Vagina (tissue), 2 donors: ENCODE data around the gene FAM117A. TPM values are rescaled to one million over a fixed set of nuclear protein-coding genes. Genes with fewer than 3 reads are reported as not detected.
"Not testable (repeated sequence)": the region's sequence is repeated elsewhere in the genome, so short reads cannot be mapped to it uniquely, and the experiment has no call there.

ENCODE experiments used
- DNase-seq, 2 donors: peaks; one replicate each; pipeline ENCODE4 v3.0.0-alpha.2; 2017; ENCODE audit errors: extremely low spot score in 2 of 2
- H3K27ac ChIP-seq: fragments of 200-600 bp; sonication (generic); one replicate; pipeline ENCODE4 v1.5.1; 2019
- H3K27me3 ChIP-seq: fragments of 200-600 bp; sonication (generic); one replicate; pipeline ENCODE4 v1.5.1; 2019
- H3K36me3 ChIP-seq, 2 donors: fragments of 200-600 bp; sonication (generic); one replicate each; pipeline ENCODE4 v1.5.1; 2017 to 2019
- H3K4me1 ChIP-seq: fragments of 200-600 bp; sonication (generic); one replicate; pipeline ENCODE4 v1.5.1; 2019
- H3K4me3 ChIP-seq, 2 donors: fragments of 200-600 bp; sonication (generic); 1 replicate in 1 of 2; 2 replicates in 1 of 2; pipeline ENCODE4 v1.5.1; 2016 to 2019
- H3K9me3 ChIP-seq: fragments of 200-600 bp; sonication (generic); one replicate; pipeline ENCODE4 v1.5.1; 2019
- CTCF ChIP-seq, 3 experiments: fragments of 450-650 bp in 2 of 3; fragments of 200-600 bp in 1 of 3; sonication (generic) in 1 of 3; IDR thresholded peaks; one replicate each; pipeline ENCODE4 v1.5.1; 2017 to 2019; ENCODE audit warnings: antibody characterized with exemption in 3 of 3, mild to moderate bottlenecking in 2 of 3, moderate library complexity in 2 of 3
- POLR2A ChIP-seq, 2 donors: fragments of 450-650 bp; IDR thresholded peaks; one replicate each; pipeline ENCODE4 v1.6.1; 2017; ENCODE audit warnings: antibody characterized with exemption in 2 of 2, mild to moderate bottlenecking in 2 of 2, moderate library complexity in 2 of 2
- POLR2AphosphoS5 ChIP-seq, 2 donors: sonication (generic); formaldehyde crosslinking; IDR thresholded peaks; one replicate each; pipeline ENCODE4 v1.9.0; 2017; ENCODE audit warnings: antibody characterized with exemption in 2 of 2, mild to moderate bottlenecking in 2 of 2, low read depth in 1 of 2; ENCODE audit not compliant: insufficient read depth in 1 of 2
- intact Hi-C: fragments of 100-400 bp; cut with DNase I; formaldehyde crosslinking; loops from one replicate; pipeline ENCODE4 v1.15.1; 2023
- total RNA-seq: library from RNA; depleted of rRNA; stranded (reverse); fragments of >200 nt; gene quantifications from one replicate; pipeline ENCODE4 v1.2.3, GENCODE V29; 2016

The FAM117A gene
- total RNA-seq, 1 donor from 2014 or later: 15.7 TPM

- intact Hi-C loops: no loop called here
- DNase-seq: peak in 1 of 2 donors; percentile 95
- TF ChIP-seq CTCF (IDR thresholded peaks at IDR 0.05) (no peak), POLR2A (IDR thresholded peaks at IDR 0.05) (no peak), POLR2AphosphoS5 (IDR thresholded peaks at IDR 0.05; ENCODE audit: insufficient read depth in 1 of 2, low read depth in 1 of 2) (peak in 1 of 2 donors; percentile 58)
- H3K4me1 ChIP-seq: peaks cover 36% of the 10 kb centered on the region
- peak overlapping the region; percentile 98 for H3K27ac ChIP-seq
- H3K27me3 ChIP-seq: no peaks in the 10 kb centered on the region
- H3K9me3 ChIP-seq: no peaks in the 10 kb centered on the region
- peak overlapping the region; percentile 80 to 93 for H3K4me3 ChIP-seq
- no peaks in the 10 kb centered on the region for H3K36me3 ChIP-seq
Measured at GRCh38 chr17:49677134-49677932, 86.6 kb downstream of the FAM117A start.

GRCh38 chr17:49676276-49676868 lies 87.6 kb downstream of the FAM117A start:
- H3K9me3 ChIP-seq: no peaks in the 10 kb centered on the region
- intact Hi-C loops: no loop called here
- H3K4me1 ChIP-seq: peaks cover 45% of the 10 kb centered on the region

GRCh38 chr17:49674507-49674906 lies 89.4 kb downstream of the FAM117A start:
- Histone ChIP-seq H3K4me1 (peaks cover 62% of the 10 kb centered on the region), H3K9me3 (no peaks in the 10 kb centered on the region), H3K4me3 (no peak overlapping the region), H3K27ac (no peak overlapping the region), H3K27me3 (no peaks in the 10 kb centered on the region), H3K36me3 (no peaks in the 10 kb centered on the region)
- intact Hi-C loops: no loop called here
- TF ChIP-seq CTCF (IDR thresholded peaks at IDR 0.05): no peak
- TF ChIP-seq POLR2A (IDR thresholded peaks at IDR 0.05): no peak
- TF ChIP-seq POLR2AphosphoS5 (IDR thresholded peaks at IDR 0.05; ENCODE audit: insufficient read depth in 1 of 2, low read depth in 1 of 2): no peak
- no peak for DNase-seq

More at GRCh38 chr17:49676276-49676868, 87.6 kb downstream of the FAM117A start:
- DNase-seq: no peak
- H3K27me3 ChIP-seq: no peaks in the 10 kb centered on the region
- peak overlapping the region; percentile 98 for H3K27ac ChIP-seq
- TF ChIP-seq CTCF (IDR thresholded peaks at IDR 0.05) (no peak), POLR2A (IDR thresholded peaks at IDR 0.05) (no peak), POLR2AphosphoS5 (IDR thresholded peaks at IDR 0.05; ENCODE audit: insufficient read depth in 1 of 2, low read depth in 1 of 2) (no peak)
- H3K4me3 ChIP-seq: peak overlapping the region; percentile 80 to 93
- no peaks in the 10 kb centered on the region for H3K36me3 ChIP-seq

- intact Hi-C loops: not testable (repeated sequence)
Measured at GRCh38 chr17:49673679-49674078, 90.3 kb downstream of the FAM117A start.

GRCh38 chr17:49670641-49671040 lies 93.3 kb downstream of the FAM117A start:
- Histone ChIP-seq H3K36me3 (no peaks in the 10 kb centered on the region), H3K27ac (peak overlapping the region; percentile 20), H3K9me3 (no peaks in the 10 kb centered on the region), H3K4me1 (peaks cover 48% of the 10 kb centered on the region), H3K27me3 (no peaks in the 10 kb centered on the region), H3K4me3 (no peak overlapping the region)
- intact Hi-C loops: no loop called here
- no peak for DNase-seq
- TF ChIP-seq POLR2A (IDR thresholded peaks at IDR 0.05) (no peak), CTCF (IDR thresholded peaks at IDR 0.05) (no peak), POLR2AphosphoS5 (IDR thresholded peaks at IDR 0.05; ENCODE audit: insufficient read depth in 1 of 2, low read depth in 1 of 2) (no peak)

More at GRCh38 chr17:49673679-49674078, 90.3 kb downstream of the FAM117A start:
- not testable (repeated sequence) for DNase-seq, H3K9me3 ChIP-seq, H3K4me3 ChIP-seq, H3K36me3 ChIP-seq, H3K27me3 ChIP-seq
- Histone ChIP-seq H3K4me1 (peaks cover 62% of the 10 kb centered on the region), H3K27ac (peak overlapping the region; percentile 33)
